GM10266 (cell line): ENCODE data around the gene POLR3K.

Experiments
- DNase-seq: peaks from one replicate; pipeline ENCODE4 v3.0.0; 2012; ENCODE audit errors: extremely low spot score
- TF ChIP-seq, protein P1 (sequence below): IDR thresholded peaks from 2 replicates; pipeline ENCODE4 v1.5.1; 2012; ENCODE audit warnings: mild to moderate bottlenecking, low read depth; ENCODE audit not compliant: control insufficient read depth, insufficient read depth; ENCODE audit errors: missing control alignments

Gene POLR3K

DNA sequence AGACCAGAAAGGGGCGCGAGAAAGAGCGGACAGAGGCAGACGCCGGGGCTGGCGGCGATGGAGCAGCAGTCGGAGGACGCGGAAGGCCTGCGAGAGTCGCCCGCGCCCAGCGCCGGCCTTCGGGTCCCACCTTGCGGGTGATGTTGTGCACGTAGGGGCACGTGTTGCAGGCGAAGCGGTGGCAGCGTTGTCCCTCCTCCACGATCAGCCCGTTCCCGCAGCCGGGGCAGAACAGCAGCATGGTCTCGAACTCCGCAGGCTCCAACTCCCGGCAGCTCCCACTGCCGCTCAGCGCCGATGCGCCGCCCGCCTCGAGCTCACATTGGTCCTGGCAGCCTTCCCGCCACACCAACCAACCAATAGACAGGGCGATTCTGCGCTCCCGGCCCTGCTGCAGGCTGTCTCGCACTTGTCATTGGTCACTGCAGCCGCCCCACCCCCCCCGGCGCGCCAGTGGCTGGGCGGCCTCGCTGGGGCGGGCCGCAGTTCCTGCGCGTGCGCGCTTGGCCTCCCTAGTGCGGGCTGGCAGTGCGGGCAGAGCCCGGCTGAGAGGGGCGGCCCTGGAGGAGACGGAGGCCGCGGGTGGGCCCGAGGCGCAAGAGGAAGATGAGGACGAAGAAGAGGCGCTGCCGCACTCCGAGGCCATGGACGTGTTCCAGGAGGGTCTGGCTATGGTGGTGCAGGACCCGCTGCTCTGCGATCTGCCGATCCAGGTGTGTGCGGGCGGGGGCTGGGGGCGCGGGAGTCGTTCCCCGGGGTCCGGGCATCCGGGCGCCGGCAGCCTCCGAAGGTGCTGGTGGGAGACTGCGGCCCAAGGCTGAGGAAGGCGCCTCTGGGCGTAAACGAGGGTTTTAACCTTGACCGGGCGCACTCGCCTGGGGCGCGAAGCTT is at the start of gene POLR3K, which contains the start of gene SNRNP25:
Gene POLR3K (minus strand): TSS at position 263 of the 891 bp plus-strand sequence. CDS start 22 bp downstream, at position 241.
Gene SNRNP25 (plus strand): TSS at position 483 of the 891 bp plus-strand sequence. CDS start 189 bp downstream, at position 672.
- TF ChIP-seq, protein P1, sequence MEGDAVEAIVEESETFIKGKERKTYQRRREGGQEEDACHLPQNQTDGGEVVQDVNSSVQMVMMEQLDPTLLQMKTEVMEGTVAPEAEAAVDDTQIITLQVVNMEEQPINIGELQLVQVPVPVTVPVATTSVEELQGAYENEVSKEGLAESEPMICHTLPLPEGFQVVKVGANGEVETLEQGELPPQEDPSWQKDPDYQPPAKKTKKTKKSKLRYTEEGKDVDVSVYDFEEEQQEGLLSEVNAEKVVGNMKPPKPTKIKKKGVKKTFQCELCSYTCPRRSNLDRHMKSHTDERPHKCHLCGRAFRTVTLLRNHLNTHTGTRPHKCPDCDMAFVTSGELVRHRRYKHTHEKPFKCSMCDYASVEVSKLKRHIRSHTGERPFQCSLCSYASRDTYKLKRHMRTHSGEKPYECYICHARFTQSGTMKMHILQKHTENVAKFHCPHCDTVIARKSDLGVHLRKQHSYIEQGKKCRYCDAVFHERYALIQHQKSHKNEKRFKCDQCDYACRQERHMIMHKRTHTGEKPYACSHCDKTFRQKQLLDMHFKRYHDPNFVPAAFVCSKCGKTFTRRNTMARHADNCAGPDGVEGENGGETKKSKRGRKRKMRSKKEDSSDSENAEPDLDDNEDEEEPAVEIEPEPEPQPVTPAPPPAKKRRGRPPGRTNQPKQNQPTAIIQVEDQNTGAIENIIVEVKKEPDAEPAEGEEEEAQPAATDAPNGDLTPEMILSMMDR: no peak
- DNase-seq: peak; percentile 99

- TF ChIP-seq, protein P1: no peak
- no peak for DNase-seq
Measured at GRCh38 chr16:102060-102855, 48.9 kb upstream of the POLR3K start.

DNA sequence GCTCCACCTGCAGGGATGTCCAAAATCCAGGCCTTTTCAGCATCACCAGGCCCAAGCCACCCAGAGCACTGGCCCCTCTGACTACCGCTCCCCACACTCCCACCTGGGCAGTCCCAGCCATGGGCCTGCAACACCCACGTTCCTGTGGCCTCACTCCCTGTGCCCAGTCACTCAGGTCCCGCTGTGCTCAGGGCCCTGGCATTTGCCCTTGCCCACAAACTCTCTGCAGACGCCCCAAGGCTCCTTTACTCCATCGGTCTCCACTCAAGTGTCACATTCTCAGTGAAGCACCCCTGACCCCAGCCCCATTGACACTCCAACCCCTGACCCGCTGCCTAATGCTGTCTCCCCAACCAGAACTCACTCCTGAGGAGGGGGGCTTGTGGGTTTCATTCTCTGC is 48.2 kb upstream of the POLR3K start:
- no peak for DNase-seq
- TF ChIP-seq, protein P1: no peak

GRCh38 chr16:100989-101388 is 47.6 kb upstream of the POLR3K start:
- DNase-seq: no peak
- TF ChIP-seq, protein P1: no peak

- TF ChIP-seq, protein P1: no peak
- no peak for DNase-seq
Measured at GRCh38 chr16:97822-98221, 44.4 kb upstream of the POLR3K start.

DNA sequence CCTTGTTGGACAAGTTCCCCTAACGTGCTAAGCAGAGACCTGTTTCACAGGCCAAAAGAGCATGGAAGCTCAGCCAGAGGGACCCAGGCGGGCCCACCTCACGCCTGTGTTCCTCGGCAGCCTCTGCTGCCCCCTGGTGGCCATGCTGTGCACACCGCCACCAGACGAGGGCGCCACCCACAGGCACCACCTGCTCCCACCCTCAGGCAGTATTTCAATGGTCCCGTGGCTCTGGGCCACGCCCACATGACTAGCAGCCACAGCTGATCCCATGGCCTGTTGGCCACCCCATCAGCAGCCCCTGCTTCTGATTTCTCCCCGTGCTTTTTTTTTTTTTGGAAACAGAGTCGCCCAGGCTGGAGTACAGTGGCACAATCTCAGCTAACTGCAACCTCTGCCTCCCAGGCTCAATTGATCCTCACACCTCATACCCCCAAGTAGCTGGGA is 43.5 kb upstream of the POLR3K start:
- TF ChIP-seq, protein P1: peak; percentile 100
- peak; percentile 93 for DNase-seq
